Measurements from ENCODE around the gene FADD.
"Not testable (repeated sequence)": the region's sequence is repeated elsewhere in the genome, so short reads cannot be mapped to it uniquely, and the experiment has no call there.

FADD gene

GRCh38 chr11:70182266-70182665, 20.8 kb upstream of the FADD start:
- FAIRE-seq, result no peak

DNA sequence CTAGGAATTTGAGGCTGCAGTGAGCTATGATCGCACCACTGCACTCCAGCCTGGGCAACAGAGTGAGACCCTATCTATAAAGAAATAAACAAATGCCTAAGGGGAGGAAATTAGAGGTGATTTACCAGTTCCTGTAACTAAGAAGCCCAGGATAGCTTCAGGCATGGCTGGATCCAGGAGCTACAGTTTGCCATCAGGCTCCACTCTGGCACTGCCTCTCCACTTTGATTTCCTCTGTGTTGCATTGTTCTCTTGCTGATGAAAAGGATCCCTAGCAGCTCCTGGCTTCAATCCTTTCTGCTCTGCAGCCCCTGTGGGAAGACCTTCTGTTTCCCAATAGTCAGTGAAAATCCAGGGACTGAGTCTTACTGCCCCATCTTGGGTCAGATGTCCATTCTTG, 20.1 kb upstream of the FADD start:
- no peak for FAIRE-seq

DNA sequence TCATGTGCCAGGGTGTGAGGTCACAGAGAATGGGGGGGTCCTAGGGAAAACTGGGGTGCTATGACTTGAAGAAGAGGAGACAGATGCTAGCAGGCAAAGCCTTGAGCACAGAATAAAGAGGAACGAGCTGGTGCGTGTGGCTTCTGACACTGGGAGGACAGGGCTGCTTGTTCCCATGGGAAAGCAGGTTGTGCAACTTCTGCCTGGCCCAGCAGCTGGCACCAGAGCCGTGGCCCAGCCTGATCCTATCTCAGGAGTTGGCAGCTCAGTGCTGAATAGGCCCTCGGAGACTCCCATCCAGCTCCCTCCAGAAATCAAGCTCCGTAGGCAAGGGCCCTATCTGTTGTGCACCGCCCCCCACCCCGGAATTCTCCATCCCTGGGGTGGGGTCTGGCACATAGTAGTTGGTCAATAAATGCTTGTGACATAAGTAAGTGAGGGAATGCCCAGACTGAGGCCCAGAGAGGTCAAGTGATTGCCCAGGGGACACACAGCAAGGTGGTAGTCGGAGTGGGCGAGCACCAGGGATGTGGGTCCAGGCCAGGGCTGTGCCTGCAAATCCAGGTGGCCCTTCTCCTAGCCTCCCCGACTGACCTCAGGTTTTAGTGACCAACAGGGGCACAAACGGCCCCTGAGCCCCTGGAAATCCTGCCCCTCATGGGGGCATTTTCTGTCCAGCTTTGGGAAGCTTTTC, 19.5 kb upstream of the FADD start:
- FAIRE-seq, result no peak

DNA sequence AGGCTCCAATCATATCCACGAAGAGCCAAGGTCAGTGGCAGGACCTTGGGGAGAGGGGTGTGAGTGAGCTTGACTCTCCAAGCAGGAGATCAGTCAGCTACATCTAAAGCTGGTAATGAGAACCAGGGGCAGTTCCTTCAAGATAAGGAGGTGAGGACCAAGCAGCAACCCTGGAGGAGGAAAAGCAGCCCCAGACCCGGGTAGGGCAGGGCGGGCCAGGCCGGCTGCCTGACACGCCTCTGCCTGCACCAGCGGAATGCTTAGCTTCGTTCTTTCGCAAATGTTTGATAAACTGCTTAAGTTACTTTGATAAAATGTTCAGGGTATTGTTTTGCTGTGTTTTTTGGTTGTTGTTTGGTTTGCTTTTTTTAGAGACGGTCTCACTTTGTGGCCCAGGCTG, 18.7 kb upstream of the FADD start:
- no peak for FAIRE-seq

- FAIRE-seq, result no peak
Measured at GRCh38 chr11:70185348-70186055, 17.6 kb upstream of the FADD start.

DNA sequence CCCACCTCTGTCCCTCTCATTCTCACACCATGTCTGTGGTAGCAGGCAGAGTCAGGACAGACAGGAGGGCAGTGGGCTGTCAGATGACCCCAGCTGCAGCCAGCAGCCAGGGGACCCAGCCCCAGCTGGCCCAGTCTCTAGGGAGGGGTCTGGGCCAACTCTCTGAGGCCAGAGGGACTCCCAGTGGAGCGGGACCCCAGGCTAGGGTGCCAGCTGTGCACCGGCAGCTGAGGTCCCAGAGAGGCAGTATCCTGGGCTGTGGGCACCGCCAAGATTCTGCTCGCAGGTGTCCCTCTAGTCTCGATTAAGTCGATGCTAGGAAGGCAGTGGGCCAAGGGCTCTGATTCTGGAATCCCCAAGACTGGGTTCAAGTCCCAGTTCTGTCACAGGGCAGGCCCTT, 16.7 kb upstream of the FADD start:
- FAIRE-seq, result no peak

DNA sequence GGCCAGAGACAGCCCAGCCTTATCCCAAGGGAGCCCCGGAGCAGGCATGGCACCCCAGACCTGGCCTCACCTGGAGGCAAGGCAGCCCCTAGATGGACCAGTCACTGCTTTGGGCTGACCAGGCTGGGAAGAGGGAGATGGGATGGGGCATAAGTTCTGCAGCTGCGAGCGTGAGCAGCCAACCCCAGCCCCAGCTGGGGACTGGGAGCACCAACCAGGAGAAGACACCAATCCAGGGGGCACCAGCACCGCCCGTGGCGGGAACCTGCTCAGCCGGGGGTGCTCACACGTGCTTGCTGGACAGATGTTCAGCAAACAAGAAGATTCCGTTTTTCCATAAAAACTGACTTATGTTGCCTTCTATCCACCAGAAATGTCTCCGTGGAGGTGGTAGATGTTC, 16.2 kb upstream of the FADD start:
- no peak for FAIRE-seq

DNA sequence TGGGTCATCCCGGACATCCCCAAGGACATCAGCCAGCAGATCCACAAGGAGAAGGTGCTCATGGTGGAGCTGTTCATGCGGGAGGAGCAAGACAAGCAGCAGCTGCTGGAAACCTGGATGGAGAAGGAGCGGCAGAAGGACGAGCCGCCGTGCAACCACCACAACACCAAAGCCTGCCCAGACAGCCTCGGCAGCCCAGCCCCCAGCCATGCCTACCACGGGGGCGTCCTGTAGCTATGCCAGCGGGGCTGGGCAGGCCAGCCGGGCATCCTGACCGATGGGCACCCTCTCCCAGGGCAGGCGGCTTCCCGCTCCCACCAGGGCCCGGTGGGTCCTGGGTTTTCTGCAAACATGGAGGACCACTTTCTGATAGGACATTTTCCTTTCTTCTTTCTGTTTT, 15.3 kb upstream of the FADD start:
- no peak for FAIRE-seq

DNA sequence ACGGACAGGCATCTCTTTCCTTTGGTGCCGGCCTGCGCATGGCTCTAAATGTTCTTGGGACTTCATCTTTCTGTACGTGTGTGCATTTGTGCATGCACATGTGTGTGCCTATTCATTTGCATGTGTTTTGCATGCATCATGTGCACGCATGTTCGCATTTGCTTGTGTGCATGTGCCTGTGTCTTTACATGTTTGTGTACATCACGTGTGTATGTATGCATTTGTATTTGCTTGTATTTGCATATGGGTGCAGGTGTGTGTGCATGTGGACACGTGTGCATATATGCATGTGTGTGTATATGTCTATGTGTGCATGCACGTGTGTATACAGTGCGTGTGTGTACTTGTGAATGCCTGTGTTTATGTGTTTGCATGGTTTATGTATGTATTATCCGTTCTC, 13.5 kb upstream of the FADD start:
- FAIRE-seq, result no peak

DNA sequence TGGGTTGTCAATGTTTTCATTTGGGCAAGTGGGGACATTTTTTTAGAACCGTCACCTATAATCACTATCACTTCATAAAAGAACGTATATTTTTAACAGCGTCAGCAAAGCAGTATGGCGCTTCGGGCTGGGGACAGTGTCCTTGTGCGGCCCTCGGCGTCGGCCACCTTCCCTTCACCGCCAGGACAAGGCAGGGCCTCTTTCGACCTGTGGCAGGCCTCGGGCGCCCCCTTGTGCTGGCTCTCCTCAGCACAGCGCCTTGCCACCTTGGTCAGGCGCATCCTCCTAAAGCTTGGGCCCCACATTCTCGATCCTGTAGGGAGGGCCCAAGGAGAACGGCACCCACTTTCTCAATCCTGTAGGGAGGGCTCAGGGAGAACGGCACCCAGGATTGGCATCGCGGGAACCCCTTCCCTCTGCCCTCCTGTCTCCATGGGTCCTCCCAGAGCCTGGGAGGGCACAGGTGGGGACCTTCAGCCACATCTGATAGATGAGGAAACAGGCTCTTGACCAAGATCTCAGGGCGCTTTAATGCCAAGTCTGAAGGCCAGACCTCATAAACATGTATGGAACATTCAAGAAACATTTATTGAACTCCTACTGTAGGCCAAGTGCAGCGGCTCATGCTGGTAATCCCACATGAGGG, 11.5 kb upstream of the FADD start:
- FAIRE-seq, result no peak

- no peak for FAIRE-seq
Measured at GRCh38 chr11:70192666-70193410, 10.3 kb upstream of the FADD start.

- no peak for FAIRE-seq
Measured at GRCh38 chr11:70193411-70194292, 9.4 kb upstream of the FADD start.

DNA sequence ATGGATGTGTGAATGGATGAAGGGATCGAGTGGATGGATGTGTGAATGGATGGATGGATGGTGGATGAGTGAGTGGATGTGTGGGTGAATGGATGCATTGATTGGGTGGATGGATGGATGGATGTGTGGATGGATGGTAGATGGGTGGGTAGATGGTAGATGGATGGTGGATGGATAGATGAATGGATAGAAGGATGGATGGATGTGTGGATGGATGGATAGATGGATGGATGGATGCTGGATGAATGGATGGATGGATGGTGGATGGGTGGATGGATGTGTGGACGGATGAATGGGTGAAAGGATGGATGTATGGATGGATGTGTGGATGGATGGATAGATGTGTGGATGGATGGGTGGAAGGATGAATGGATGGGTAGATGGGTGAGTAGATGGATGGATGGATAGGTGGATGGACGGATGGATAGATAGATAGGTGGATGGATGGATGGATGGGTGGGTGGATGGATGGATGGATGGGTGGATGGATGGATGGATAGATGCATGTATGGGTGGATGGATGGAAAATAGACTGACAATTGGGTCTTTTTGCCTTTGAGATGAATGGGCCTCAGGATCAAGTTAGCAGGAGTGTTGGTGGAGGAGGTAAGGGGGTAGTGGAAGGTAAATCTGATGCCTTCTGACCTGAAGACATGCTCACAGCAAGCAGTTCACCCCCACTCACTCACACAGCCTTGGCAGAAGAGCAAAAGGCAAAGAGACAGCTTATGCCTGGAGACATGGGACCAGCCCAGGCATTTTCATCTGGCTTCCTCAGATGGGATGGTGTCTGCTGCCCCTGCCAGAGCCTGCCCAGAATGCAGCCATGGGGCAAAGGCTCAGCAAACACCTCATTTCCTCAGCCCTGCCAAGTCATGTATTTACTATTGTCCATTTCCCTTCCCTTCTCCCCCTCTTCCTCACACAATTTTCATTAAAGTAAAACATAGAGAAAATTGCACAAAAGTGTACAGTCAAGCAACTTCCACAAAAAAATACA, 8.0 kb upstream of the FADD start:
- no peak for FAIRE-seq

DNA sequence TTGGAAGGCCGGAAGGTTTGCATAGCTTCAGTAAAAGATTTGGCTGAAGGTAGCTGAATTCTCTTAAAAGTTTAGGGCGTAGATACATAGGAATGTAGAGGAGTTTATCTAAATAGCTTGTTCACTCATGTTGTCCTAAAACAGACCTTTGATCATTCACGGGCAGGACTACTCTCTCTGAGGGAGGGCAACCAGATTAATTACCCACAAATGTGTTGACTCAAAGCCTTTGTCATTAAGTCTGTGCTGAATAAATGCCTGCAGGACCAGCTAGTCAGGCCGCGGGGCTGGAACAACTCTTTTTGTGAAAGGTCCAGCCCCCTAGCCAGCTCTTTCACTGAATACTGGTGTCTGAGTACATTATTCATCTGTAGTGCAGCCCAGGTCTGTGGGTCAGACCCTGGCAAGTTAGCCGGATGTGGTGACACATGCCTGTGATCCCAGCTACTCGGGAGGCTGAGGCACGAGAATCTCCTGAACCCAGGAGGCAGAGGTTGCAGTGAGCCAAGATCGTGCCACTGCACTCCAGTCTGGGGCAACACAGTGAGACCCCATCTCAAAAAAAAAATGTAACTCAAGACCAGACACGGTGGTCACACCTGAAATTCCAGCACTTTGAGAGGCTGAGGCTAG, 2.8 kb upstream of the FADD start:
- FAIRE-seq, result no peak

DNA sequence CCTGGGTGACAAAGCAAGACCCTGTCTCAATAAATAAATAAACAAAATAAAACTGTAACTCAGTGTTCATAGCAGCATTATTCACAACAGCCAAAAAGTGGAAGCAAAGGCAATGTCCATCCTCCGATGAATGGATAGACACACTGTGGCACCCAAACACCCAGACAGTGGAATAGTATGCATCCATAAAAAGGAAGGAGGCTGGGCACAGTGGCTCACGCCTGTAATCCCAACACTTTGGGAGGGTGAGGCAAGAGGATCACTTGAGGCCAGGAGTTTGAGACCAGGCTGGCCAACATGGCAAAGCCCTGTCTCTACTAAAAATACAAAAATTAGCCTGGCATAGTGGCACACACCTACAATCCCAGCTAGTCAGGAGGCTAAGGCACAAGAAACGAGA, 2.0 kb upstream of the FADD start:
- not testable (repeated sequence) for FAIRE-seq

GRCh38 chr11:70201882-70202861, 924 bp upstream of the FADD start:
- no peak for FAIRE-seq

DNA sequence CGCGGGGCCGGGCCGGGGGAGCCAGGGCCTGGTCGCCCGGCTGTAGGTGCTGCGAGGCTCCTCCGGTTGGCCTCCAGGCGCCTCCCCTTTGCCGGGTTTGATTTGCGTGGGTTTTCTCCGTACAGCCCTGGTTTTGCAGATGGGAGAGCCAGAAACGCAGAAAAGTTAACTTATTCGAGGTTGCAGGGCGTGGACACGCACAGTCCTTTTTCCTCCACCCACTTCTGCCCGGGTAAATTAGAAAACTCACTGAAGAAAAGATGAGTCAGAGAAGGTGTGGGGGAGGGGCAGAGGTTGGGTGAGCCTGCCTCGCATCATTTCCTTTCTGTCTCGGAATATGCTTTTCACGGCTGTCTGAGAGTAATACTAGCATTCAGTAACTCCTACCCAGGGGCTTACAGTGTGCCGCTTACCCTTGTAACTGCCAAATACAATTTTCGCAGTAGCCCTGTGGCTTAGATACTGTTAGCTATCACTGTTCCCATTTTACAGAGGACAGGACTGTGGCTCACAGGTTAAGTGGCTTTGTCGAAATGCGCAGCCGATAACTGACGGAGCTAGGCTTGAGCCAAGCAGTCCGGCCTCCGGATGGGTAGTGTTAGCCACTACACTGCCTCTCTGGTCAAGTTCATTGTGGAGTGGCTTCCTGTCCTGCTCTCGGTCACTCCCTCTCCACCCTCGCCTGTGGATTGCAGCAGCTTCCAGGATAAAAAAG, 812 bp downstream of the FADD start:
- FAIRE-seq, result no peak

DNA sequence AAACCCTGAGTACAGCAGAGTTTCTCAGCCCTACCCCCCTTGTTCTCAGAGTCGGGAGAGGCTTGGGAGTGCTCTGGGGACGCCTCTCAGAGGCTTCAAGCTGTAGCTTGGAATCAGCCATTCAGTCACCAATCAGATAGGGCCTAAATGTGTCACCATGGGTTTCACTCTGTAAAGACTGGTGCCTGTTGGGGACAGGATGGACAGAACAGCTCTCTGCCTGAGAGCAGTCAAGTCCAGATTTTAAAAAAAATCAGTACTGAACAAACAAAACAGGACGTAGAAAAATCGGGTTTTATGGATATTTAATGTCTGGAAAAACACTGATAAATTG, 1.3 kb downstream of the FADD start:
- FAIRE-seq, result no peak
